ENCODE measurements around the gene SYT12. TPM values are rescaled to one million over a fixed set of nuclear protein-coding genes. Genes with fewer than 3 reads are reported as not detected.

Gene SYT12
- polyA plus RNA-seq, 1 donor from 2014 or later = 2.3 TPM

GRCh38 chr11:67031791-67032561, 9.0 kb downstream of the SYT12 start:
- Histone ChIP-seq H3K9me3 (ENCODE audit: low read length) (no peaks in the 10 kb centered on the region), H4K20me1 (ENCODE audit: insufficient read depth) (no peaks in the 10 kb centered on the region), H3K4me3 (ENCODE audit: low read length) (no peak overlapping the region), H2AFZ (ENCODE audit: low read depth, low read length) (no peak overlapping the region), H3K27ac (ENCODE audit: low read length) (no peak overlapping the region), H3F3A (ENCODE audit: insufficient read depth, low read length, poor library complexity, severe bottlenecking) (no peaks in the 10 kb centered on the region), H3K9ac (ENCODE audit: low read length) (no peak overlapping the region), H3K9me2 (ENCODE audit: insufficient read depth, low read length) (no peaks in the 10 kb centered on the region), H3K27me3 (ENCODE audit: insufficient read depth, low read depth, low read length) (no peaks in the 10 kb centered on the region), H3K4me2 (ENCODE audit: low read length) (no peak overlapping the region), H3K79me2 (replicated peaks; ENCODE audit: insufficient read depth, low read length) (no peaks in the 10 kb centered on the region), H3K36me3 (ENCODE audit: insufficient read depth, low read length) (no peaks in the 10 kb centered on the region)
- TF ChIP-seq CTCF (IDR thresholded peaks at IDR 0.05; ENCODE audit: poor library complexity, severe bottlenecking) = no peak
- no peak for TF ChIP-seq EP300 (conservative IDR thresholded peaks at IDR 0.05; ENCODE audit: poor library complexity, severe bottlenecking)
- no peak for TF ChIP-seq SMC3 (conservative IDR thresholded peaks at IDR 0.05; ENCODE audit: poor library complexity)

- H3K27ac ChIP-seq (ENCODE audit: low read length) = no peak overlapping the region
Measured at GRCh38 chr11:67032830-67033551, 10.1 kb downstream of the SYT12 start.

More at GRCh38 chr11:67032830-67033551, 10.1 kb downstream of the SYT12 start:
- Histone ChIP-seq H3K4me2 (ENCODE audit: low read length) (no peak overlapping the region), H3K9ac (ENCODE audit: low read length) (no peak overlapping the region), H3K36me3 (ENCODE audit: insufficient read depth, low read length) (no peaks in the 10 kb centered on the region), H3K9me2 (ENCODE audit: insufficient read depth, low read length) (no peaks in the 10 kb centered on the region), H3K9me3 (ENCODE audit: low read length) (no peaks in the 10 kb centered on the region), H4K20me1 (ENCODE audit: insufficient read depth) (no peaks in the 10 kb centered on the region), H3K4me3 (ENCODE audit: low read length) (no peak overlapping the region), H2AFZ (ENCODE audit: low read depth, low read length) (no peak overlapping the region), H3F3A (ENCODE audit: insufficient read depth, low read length, poor library complexity, severe bottlenecking) (no peaks in the 10 kb centered on the region), H3K79me2 (replicated peaks; ENCODE audit: insufficient read depth, low read length) (no peaks in the 10 kb centered on the region), H3K27me3 (ENCODE audit: insufficient read depth, low read depth, low read length) (no peaks in the 10 kb centered on the region)
- no peak for TF ChIP-seq REST (IDR thresholded peaks at IDR 0.05; ENCODE audit: borderline replicate concordance)
- no peak for TF ChIP-seq POLR2AphosphoS5 (IDR thresholded peaks at IDR 0.05)
- TF ChIP-seq CTCF (IDR thresholded peaks at IDR 0.05; ENCODE audit: poor library complexity, severe bottlenecking) = no peak
- no peak for TF ChIP-seq SMC3 (conservative IDR thresholded peaks at IDR 0.05; ENCODE audit: poor library complexity)
- TF ChIP-seq EP300 (conservative IDR thresholded peaks at IDR 0.05; ENCODE audit: poor library complexity, severe bottlenecking) = no peak

Data from neural cell (in vitro differentiated cells).